Esophagus muscularis mucosa (tissue), 4 donors: ENCODE measurements around the gene CENPX. TPM values are rescaled to one million over a fixed set of nuclear protein-coding genes. Genes with fewer than 3 reads are reported as not detected.

Source experiments
- DNase-seq: peaks from one replicate; pipeline ENCODE4 v3.0.0-alpha.2; 2017; ENCODE audit errors: extremely low spot score
- H3K27ac ChIP-seq, 4 donors: fragments of 200-600 bp; sonication (generic); replicated peaks in 1 of 4; 1 replicate in 3 of 4; 2 replicates in 1 of 4; pipeline ENCODE4 v1.5.1; 2016 to 2019; ENCODE audit warnings: mild to moderate bottlenecking in 1 of 4
- H3K27me3 ChIP-seq, 4 donors: fragments of 200-600 bp; sonication (generic); one replicate each; pipeline versions ENCODE4 v1.5.1 to v1.6.0; 2016 to 2019
- H3K36me3 ChIP-seq, 4 donors: fragments of 200-600 bp; sonication (generic); one replicate each; pipeline ENCODE4 v1.5.1; 2016 to 2019
- H3K4me1 ChIP-seq, 4 donors: fragments of 200-600 bp; sonication (generic); one replicate each; pipeline ENCODE4 v1.5.1; 2016 to 2019
- H3K4me3 ChIP-seq, 4 donors: fragments of 200-600 bp; sonication (generic); 1 replicate in 2 of 4; 2 replicates in 2 of 4; pipeline ENCODE4 v1.5.1; 2016 to 2019; ENCODE audit warnings: mild to moderate bottlenecking in 4 of 4, moderate library complexity in 1 of 4
- H3K9me3 ChIP-seq, 4 donors: fragments of 200-600 bp; sonication (generic); 1 replicate in 3 of 4; 2 replicates in 1 of 4; pipeline ENCODE4 v1.5.1; 2016 to 2019
- CTCF ChIP-seq, 3 experiments: fragments of 200-600 bp in 2 of 3; fragments of 450-650 bp in 1 of 3; sonication (generic) in 2 of 3; IDR thresholded peaks; one replicate each; pipeline ENCODE4 v1.5.1; 2017 to 2019; ENCODE audit warnings: antibody characterized with exemption in 3 of 3, mild to moderate bottlenecking in 2 of 3, moderate library complexity in 1 of 3
- EP300 ChIP-seq: sonication (generic); formaldehyde crosslinking; IDR thresholded peaks from one replicate; pipeline ENCODE4 v1.6.1; 2017; ENCODE audit warnings: antibody characterized with exemption
- POLR2A ChIP-seq: fragments of 450-650 bp; IDR thresholded peaks from one replicate; pipeline ENCODE4 v1.6.1; 2017; ENCODE audit warnings: antibody characterized with exemption, moderate library complexity, mild to moderate bottlenecking, low read depth
- POLR2AphosphoS5 ChIP-seq, 2 donors: sonication (generic); formaldehyde crosslinking; IDR thresholded peaks; one replicate each; pipeline ENCODE4 v1.6.1; 2017; ENCODE audit warnings: antibody characterized with exemption in 2 of 2
- WGBS: methylation state at CpG from one replicate; pipeline ENCODE4 v1.1.5; 2018; 5-methylcytosine and 5-hydroxymethylcytosine counted together
- intact Hi-C: fragments of 100-400 bp; cut with DNase I; formaldehyde crosslinking; loops from one replicate; pipeline ENCODE4 v1.15.1; 2023
- total RNA-seq, 4 donors: library from RNA; depleted of rRNA; stranded (reverse); fragments of >200 nt; gene quantifications; one replicate each; pipeline versions ENCODE4 v1.1.0 to v1.2.1, GENCODE V29; 2016

The CENPX gene
- total RNA-seq, 4 donors from 2014 or later = 62.5 to 109 (median 95.5) TPM

DNA sequence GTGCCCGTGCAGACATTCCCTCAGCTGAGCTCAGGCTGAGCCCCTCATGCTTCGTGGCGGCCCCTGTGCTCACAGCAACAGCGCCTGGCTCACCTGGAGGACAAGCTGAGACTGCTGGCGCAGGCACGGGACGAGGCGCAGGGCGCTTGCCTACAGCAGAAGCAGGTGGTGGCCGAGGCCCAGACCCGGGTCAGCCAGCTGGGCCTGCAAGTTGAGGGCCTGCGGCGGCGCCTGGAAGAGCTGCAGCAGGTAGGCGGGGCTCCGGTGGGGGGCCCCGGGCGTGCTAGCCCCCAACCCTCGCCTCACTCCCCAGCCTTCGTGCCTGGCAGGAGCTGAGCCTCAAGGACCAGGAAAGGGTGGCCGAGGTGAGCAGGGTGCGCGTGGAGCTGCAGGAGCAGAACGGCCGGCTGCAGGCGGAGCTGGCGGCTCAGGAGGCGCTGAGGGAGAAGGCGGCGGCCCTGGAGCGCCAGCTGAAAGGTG lies 7.4 kb upstream of the CENPX start:
- Histone ChIP-seq H3K4me1 (peaks cover 17 to 27% (median 24%) of the 10 kb centered on the region in 4 donors), H3K27ac (no peak overlapping the region), H3K36me3 (peaks cover 0 to 30% (median 17%) of the 10 kb centered on the region in 4 donors), H3K9me3 (no peaks in the 10 kb centered on the region), H3K27me3 (peaks cover 0 to 18% (median 6%) of the 10 kb centered on the region in 4 donors), H3K4me3 (peak overlapping the region; percentile 53 to 60 (median 58))
- TF ChIP-seq POLR2A (no peak), POLR2AphosphoS5 (IDR thresholded peaks at IDR 0.05) (no peak), CTCF (IDR thresholded peaks at IDR 0.05) (no peak), EP300 (no peak)
- no peak for DNase-seq
- intact Hi-C loops = loop anchor here (2.0 to 5.0 kb wide), 2 partner anchors 67 to 125 kb away; partner anchors contain the start of gene FASN
- 80% methylated on average over 9 of the region's 31 CpGs for WGBS

DNA sequence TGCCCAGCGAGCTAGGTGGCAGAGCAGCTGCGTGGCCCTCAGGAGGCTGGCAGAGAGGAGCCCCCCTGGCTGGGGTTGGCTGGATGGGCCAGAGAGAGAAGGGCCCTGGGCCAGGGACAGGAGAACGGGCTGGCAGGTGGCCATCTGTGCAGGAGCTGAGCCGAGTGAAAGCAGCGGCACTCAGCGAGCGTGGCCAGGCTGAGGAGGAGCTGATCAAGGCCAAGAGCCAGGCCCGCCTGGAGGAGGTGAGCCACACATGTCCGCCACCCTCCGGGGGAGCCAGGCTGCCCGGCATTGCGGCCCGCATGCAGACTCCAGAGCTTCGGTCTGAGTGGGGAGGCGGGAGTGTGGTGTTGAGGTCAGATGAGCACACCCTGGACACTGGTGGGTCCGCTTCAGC lies 6.7 kb upstream of the CENPX start:
- DNase-seq = no peak
- peaks cover 17 to 33% (median 27%) of the 10 kb centered on the region in 4 donors for H3K4me1 ChIP-seq
- intact Hi-C loops = no loop called here
- no peak overlapping the region for H3K27ac ChIP-seq
- peaks cover 0 to 18% (median 6%) of the 10 kb centered on the region in 4 donors for H3K27me3 ChIP-seq
- H3K9me3 ChIP-seq = no peaks in the 10 kb centered on the region
- H3K4me3 ChIP-seq = no peak overlapping the region
- no peak for TF ChIP-seq POLR2A
- TF ChIP-seq EP300 = no peak
- TF ChIP-seq CTCF (IDR thresholded peaks at IDR 0.05) = no peak
- no peak for TF ChIP-seq POLR2AphosphoS5 (IDR thresholded peaks at IDR 0.05)
- WGBS = 85% methylated on average over 9 of the region's 16 CpGs
- peaks cover 0 to 30% (median 16%) of the 10 kb centered on the region in 4 donors for H3K36me3 ChIP-seq

- H3K9me3 ChIP-seq = no peaks in the 10 kb centered on the region
- DNase-seq = no peak
- no peak for TF ChIP-seq POLR2AphosphoS5 (IDR thresholded peaks at IDR 0.05)
- no peak for TF ChIP-seq CTCF (IDR thresholded peaks at IDR 0.05)
- no peak for TF ChIP-seq POLR2A
- TF ChIP-seq EP300 = no peak
- intact Hi-C loops = no loop called here
- H3K27ac ChIP-seq = no peak overlapping the region
- peaks cover 20 to 38% (median 31%) of the 10 kb centered on the region in 4 donors for H3K4me1 ChIP-seq
- H3K4me3 ChIP-seq = no peak overlapping the region
- WGBS = no CpG with 5 or more reads among the region's 9 CpGs
- peaks cover 0 to 30% (median 16%) of the 10 kb centered on the region in 4 donors for H3K36me3 ChIP-seq
- H3K27me3 ChIP-seq = peaks cover 0 to 18% (median 6%) of the 10 kb centered on the region in 4 donors
Measured at GRCh38 chr17:82028966-82029365, 6.3 kb upstream of the CENPX start.

DNA sequence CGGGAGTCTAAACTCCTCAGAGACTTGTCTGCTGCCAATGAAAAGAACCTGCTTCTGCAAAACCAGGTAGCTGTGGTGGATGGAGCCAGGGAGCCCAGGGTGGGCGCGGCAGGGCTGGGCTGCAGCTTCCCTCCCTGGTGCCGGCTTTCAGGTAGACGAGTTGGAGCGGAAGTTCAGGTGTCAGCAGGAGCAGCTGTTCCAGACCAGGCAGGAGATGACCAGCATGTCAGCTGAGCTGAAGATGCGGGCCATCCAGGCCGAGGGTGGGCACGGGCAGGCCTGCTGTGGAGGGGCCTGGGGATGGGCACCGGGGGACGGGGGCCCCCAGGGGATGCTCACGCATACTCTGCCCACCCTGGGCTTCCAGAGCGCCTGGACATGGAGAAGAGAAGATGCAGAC lies 5.6 kb upstream of the CENPX start:
- H3K9me3 ChIP-seq = no peaks in the 10 kb centered on the region
- intact Hi-C loops = no loop called here
- no peak overlapping the region for H3K27ac ChIP-seq
- TF ChIP-seq EP300 = no peak
- TF ChIP-seq POLR2AphosphoS5 (IDR thresholded peaks at IDR 0.05) = no peak
- TF ChIP-seq CTCF (IDR thresholded peaks at IDR 0.05) = no peak
- no peak for TF ChIP-seq POLR2A
- H3K4me1 ChIP-seq = peaks cover 27 to 45% (median 37%) of the 10 kb centered on the region in 4 donors
- H3K27me3 ChIP-seq = peaks cover 0 to 18% (median 6%) of the 10 kb centered on the region in 4 donors
- no peak for DNase-seq
- peaks cover 0 to 30% (median 16%) of the 10 kb centered on the region in 4 donors for H3K36me3 ChIP-seq
- WGBS = 97% methylated on average over 8 of the region's 13 CpGs
- no peak overlapping the region for H3K4me3 ChIP-seq
